Measurements from ENCODE around the gene TMEM266. TPM values are rescaled to one million over a fixed set of nuclear protein-coding genes. Genes with fewer than 3 reads are reported as not detected.
A peak's percentile ranks its signal among the peaks of the same experiment; 100 is the strongest.

Gene TMEM266
- total and polyA plus RNA-seq, 2 of the 4 experiments (the other 2 are of a cell fraction): not detected

DNA sequence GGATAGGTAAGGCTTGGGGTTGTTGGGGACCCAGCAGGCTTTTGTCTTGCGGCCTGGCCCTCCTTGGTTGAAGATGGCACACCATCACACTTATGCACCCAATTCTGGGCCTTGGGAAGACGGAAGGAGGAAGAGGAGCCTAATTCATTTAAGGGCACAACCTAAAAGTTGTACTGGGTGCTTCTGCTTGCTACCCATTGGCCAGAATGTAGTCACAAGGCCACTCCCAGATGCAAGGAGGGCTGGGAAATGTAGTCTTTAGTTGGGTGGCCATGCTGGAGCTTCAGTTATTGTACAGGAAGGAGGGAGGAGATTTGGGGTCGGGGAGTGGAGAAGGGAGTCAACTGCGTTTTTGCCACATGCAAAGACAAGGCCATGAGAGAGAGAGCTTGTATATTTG, 109.2 kb downstream of the TMEM266 start:
- H3K56ac ChIP-seq (ENCODE audit: extremely low read depth, insufficient read depth, low read length): no peak overlapping the region
- no peaks in the 10 kb centered on the region for H3K9me3 ChIP-seq (ENCODE audit: control insufficient read depth, insufficient read depth, low read length)
- H2BK15ac ChIP-seq (ENCODE audit: low read depth, low read length): no peak overlapping the region
- no peaks in the 10 kb centered on the region for H3K79me1 ChIP-seq (ENCODE audit: low read depth in 1 of 2, low read length in 2 of 2)
- H3K4me1 ChIP-seq (ENCODE audit: control insufficient read depth, insufficient read depth, low read length): peaks cover 12% of the 10 kb centered on the region
- peak overlapping the region; percentile 47; the same call in 1 of the 2 replicates for H4K5ac ChIP-seq (ENCODE audit: low read depth, low read length)
- H3K4me2 ChIP-seq (ENCODE audit: low read depth, low read length): no peak overlapping the region
- POLR2A ChIA-PET (ENCODE audit: unreplicated experiment): no interaction called here
- WGBS, 2 experiments (ENCODE audit: extremely low coverage in 2 of 2, insufficient read length in 1 of 2): 64% methylated on average over 2 of the region's 4 CpGs; no CpG with 5 or more reads in 1 of the 2 experiments
- H2BK5ac ChIP-seq (ENCODE audit: low read depth, low read length, poor library complexity, severe bottlenecking): peak overlapping the region; percentile 41
- H2BK120ac ChIP-seq (ENCODE audit: low read depth, low read length): peak overlapping the region; percentile 75
- intact Hi-C loops (cut with micrococcal nuclease) (no loop called here), dilution Hi-C loops (cut with HindIII; ENCODE audit: low sequenced_read_pairs, unreplicated experiment) (no loop called here), in situ Hi-C loops (cut with MboI; ENCODE audit: low sequenced_read_pairs) (no loop called here)
- H2AK9ac ChIP-seq (replicated peaks; ENCODE audit: low read depth, low read length, poor library complexity): no peak overlapping the region
- peak overlapping the region; percentile 35; the same call in 1 of the 2 replicates for H2AK5ac ChIP-seq (ENCODE audit: low read depth, low read length)
- no peak overlapping the region for H3K14ac ChIP-seq (replicated peaks; ENCODE audit: low read depth, low read length)
- H4K91ac ChIP-seq (ENCODE audit: insufficient read depth, low read depth, low read length): peak overlapping the region; percentile 62; the same call in 1 of the 2 replicates
- no peak overlapping the region for H3K9ac ChIP-seq (ENCODE audit: low read depth, low read length)
- BruUV-seq (replicated peaks): no TSS peak
- H3K18ac ChIP-seq (ENCODE audit: low read depth, low read length): peak overlapping the region; percentile 14; the same call in 1 of the 2 replicates
- H3K4ac ChIP-seq (ENCODE audit: low read depth, low read length): peak overlapping the region; percentile 60
- peak overlapping the region; percentile 7 to 67; a peak in 3 of 4 replicates for H4K8ac ChIP-seq (ENCODE audit: low read depth in 2 of 2, low read length in 2 of 2)
- ATAC-seq (ENCODE audit: low read depth): peak; percentile 85
- TF ChIP-seq SMC3 (IDR thresholded peaks at IDR 0.05; ENCODE audit: low read depth, low read length) (no peak), CHD1 (IDR thresholded peaks at IDR 0.05; ENCODE audit: low read depth, low read length) (no peak)
- TF ChIP-seq, protein P1, sequence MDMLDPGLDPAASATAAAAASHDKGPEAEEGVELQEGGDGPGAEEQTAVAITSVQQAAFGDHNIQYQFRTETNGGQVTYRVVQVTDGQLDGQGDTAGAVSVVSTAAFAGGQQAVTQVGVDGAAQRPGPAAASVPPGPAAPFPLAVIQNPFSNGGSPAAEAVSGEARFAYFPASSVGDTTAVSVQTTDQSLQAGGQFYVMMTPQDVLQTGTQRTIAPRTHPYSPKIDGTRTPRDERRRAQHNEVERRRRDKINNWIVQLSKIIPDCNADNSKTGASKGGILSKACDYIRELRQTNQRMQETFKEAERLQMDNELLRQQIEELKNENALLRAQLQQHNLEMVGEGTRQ (IDR thresholded peaks at IDR 0.05; ENCODE audit: low read depth, low read length): peak; percentile 92
- CTCF ChIA-PET: no interaction called here
- peak overlapping the region; percentile 84 for H2AFZ ChIP-seq (replicated peaks; ENCODE audit: low read length, poor library complexity)
- no peak overlapping the region for H3K27ac ChIP-seq (ENCODE audit: insufficient read depth, low read length)
- H3K23ac ChIP-seq (ENCODE audit: low read depth, low read length): no peak overlapping the region
- H4K20me1 ChIP-seq (ENCODE audit: insufficient read depth, low read length): no peaks in the 10 kb centered on the region
- no peaks in the 10 kb centered on the region; the same call in 1 of the 2 replicates for H3K27me3 ChIP-seq (ENCODE audit: control insufficient read depth, insufficient read depth, low read length)
- no peaks in the 10 kb centered on the region for H3K36me3 ChIP-seq (ENCODE audit: control insufficient read depth, insufficient read depth, low read length)
- H3K9me1 ChIP-seq (ENCODE audit: insufficient read depth, low read length): peaks cover 9% of the 10 kb centered on the region; the same call in 1 of the 2 replicates
- H2BK20ac ChIP-seq (ENCODE audit: low read depth, low read length): peak overlapping the region; percentile 74; the same call in 1 of the 2 replicates
- no peak overlapping the region for H3K4me3 ChIP-seq (ENCODE audit: insufficient read depth, low read depth, low read length)
- peak; percentile 29 for DNase-seq
